Activated CD4-positive, alpha-beta memory T cell treated with anti-CD3 and anti-CD28 coated beads for 36 hours (primary cell): ENCODE measurements around the gene ABCA1. TPM values are rescaled to one million over a fixed set of nuclear protein-coding genes. Genes with fewer than 3 reads are reported as not detected.
"Not testable (repeated sequence)": the region's sequence is repeated elsewhere in the genome, so short reads cannot be mapped to it uniquely, and the experiment has no call there.

ENCODE experiments used
- CTCF ChIA-PET: fragments of 350-600 bp; sonication (Branson Sonifier 250); formaldehyde crosslinking; loops from one replicate; lab custom pipeline; 2021; ENCODE audit warnings: antibody characterized with exemption, inconsistent platforms; lab: Charles Lee
- POLR2A ChIA-PET: fragments of 350-600 bp; sonication (Branson Sonifier 250); formaldehyde crosslinking; loops from one replicate; lab custom pipeline; 2021; ENCODE audit warnings: antibody characterized with exemption; lab: Charles Lee
- DNase-seq: peaks from one replicate; pipeline ENCODE4 v3.0.0-alpha.2; 2020
- H3K27ac Mint-ChIP-seq: one replicate; pipeline ENCODE4 v1.8.0; 2021; ENCODE audit warnings: mixed read lengths
- H3K27me3 Mint-ChIP-seq: one replicate; pipeline ENCODE4 v1.8.0; 2021; ENCODE audit warnings: mixed read lengths
- H3K36me3 Mint-ChIP-seq: one replicate; pipeline ENCODE4 v1.8.0; 2021; ENCODE audit warnings: mixed read lengths
- H3K4me1 Mint-ChIP-seq: one replicate; pipeline ENCODE4 v1.8.0; 2021; ENCODE audit warnings: low read depth, mixed read lengths
- H3K4me3 Mint-ChIP-seq: one replicate; pipeline ENCODE4 v1.8.0; 2021; ENCODE audit warnings: mild to moderate bottlenecking, mixed read lengths
- H3K9me3 Mint-ChIP-seq: one replicate; pipeline ENCODE4 v1.8.0; 2021; ENCODE audit warnings: mixed read lengths
- intact Hi-C: fragments of 100-400 bp; cut with micrococcal nuclease; formaldehyde crosslinking; loops from one replicate; pipeline ENCODE4 v1.15.1; 2023
- total RNA-seq, 2 experiments: library from RNA; stranded (reverse); gene quantifications; one replicate each; pipeline ENCODE4 v1.2.3, GENCODE V29; 2021

ABCA1 gene
- total RNA-seq, 2 experiments from 2014 or later = 6.1 TPM

- Mint-ChIP-seq H3K9me3 (no peaks in the 10 kb centered on the region), H3K27me3 (peaks cover 15% of the 10 kb centered on the region), H3K4me1 (peaks cover 10% of the 10 kb centered on the region), H3K27ac (peak overlapping the region; percentile 84), H3K4me3 (peak overlapping the region; percentile 89), H3K36me3 (no peaks in the 10 kb centered on the region)
- ChIA-PET POLR2A (interaction anchor here (0.6 to 2.2 kb wide), 6 partner anchors 13 to 41 kb away, joined by 3 to 7 read pairs (median 6); partner anchors contain the start of gene ABCA1), CTCF (interaction anchor here (0.9 to 1.7 kb wide), 4 partner anchors 40 to 447 kb away, joined by 3 to 7 read pairs (median 4); partner anchors contain the start of gene ABCA1)
- DNase-seq = peak; percentile 92
- intact Hi-C loops = loop anchor here (1.0 to 10.0 kb wide), 5 partner anchors 12 to 726 kb away; partner anchors contain the start of genes ABCA1, SLC44A1 and TMEM38B
These were observed 40.3 kb upstream of the ABCA1 start for GRCh38 chr9:104968025-104968982.

- DNase-seq = no peak
- POLR2A ChIA-PET = no interaction called here
- Mint-ChIP-seq H3K27me3 (no peaks in the 10 kb centered on the region), H3K36me3 (no peaks in the 10 kb centered on the region), H3K4me1 (peaks cover 32% of the 10 kb centered on the region), H3K4me3 (no peak overlapping the region), H3K27ac (peak overlapping the region; percentile 42), H3K9me3 (no peaks in the 10 kb centered on the region)
- intact Hi-C loops = loop anchor here (10.0 kb wide), 1 partner anchor 732 kb away; the partner anchor contains the start of gene TMEM38B
- CTCF ChIA-PET = interaction anchor here (0.6 kb wide), 1 partner anchor 579 kb away, joined by 3 read pairs; no protein-coding TSS in a partner anchor
These were observed 35.1 kb upstream of the ABCA1 start for GRCh38 chr9:104963076-104963475.

GRCh38 chr9:104961701-104962359, 33.9 kb upstream of the ABCA1 start:
- intact Hi-C loops = loop anchor here (1.0 to 10.0 kb wide), 7 partner anchors 21 to 733 kb away; partner anchors contain the start of genes ABCA1, NIPSNAP3A and TMEM38B
- no peaks in the 10 kb centered on the region for H3K9me3 Mint-ChIP-seq
- H3K36me3 Mint-ChIP-seq = no peaks in the 10 kb centered on the region
- POLR2A ChIA-PET = interaction anchor here (1.5 to 1.8 kb wide), 2 partner anchors 24 to 29 kb away, joined by 5 to 8 read pairs; no protein-coding TSS in a partner anchor
- peak overlapping the region; percentile 85 for H3K27ac Mint-ChIP-seq
- no peak overlapping the region for H3K4me3 Mint-ChIP-seq
- no peaks in the 10 kb centered on the region for H3K27me3 Mint-ChIP-seq
- H3K4me1 Mint-ChIP-seq = peaks cover 31% of the 10 kb centered on the region
- CTCF ChIA-PET = interaction anchor here (0.7 to 1.0 kb wide), 2 partner anchors 19 to 99 kb away, joined by 3 read pairs; no protein-coding TSS in a partner anchor
- no peak for DNase-seq

- POLR2A ChIA-PET = interaction anchor here (1.5 to 1.8 kb wide), 2 partner anchors 24 to 30 kb away, joined by 5 to 8 read pairs; no protein-coding TSS in a partner anchor
- Mint-ChIP-seq H3K4me1 (peaks cover 31% of the 10 kb centered on the region), H3K36me3 (no peaks in the 10 kb centered on the region), H3K27me3 (no peaks in the 10 kb centered on the region), H3K9me3 (no peaks in the 10 kb centered on the region), H3K27ac (peak overlapping the region; percentile 85), H3K4me3 (no peak overlapping the region)
- intact Hi-C loops = loop anchor here (1.0 to 10.0 kb wide), 7 partner anchors 20 to 734 kb away; partner anchors contain the start of genes ABCA1, NIPSNAP3A and TMEM38B
- peak; percentile 83 for DNase-seq
- CTCF ChIA-PET = interaction anchor here (0.7 kb wide), 1 partner anchor 20 kb away, joined by 3 read pairs; no protein-coding TSS in a partner anchor
These were observed 33.3 kb upstream of the ABCA1 start for GRCh38 chr9:104961238-104961637.

- peak overlapping the region; percentile 72 for H3K27ac Mint-ChIP-seq
- POLR2A ChIA-PET = interaction anchor here (1.5 to 1.8 kb wide), 2 partner anchors 25 to 31 kb away, joined by 5 to 8 read pairs; no protein-coding TSS in a partner anchor
- H3K36me3 Mint-ChIP-seq = no peaks in the 10 kb centered on the region
- H3K9me3 Mint-ChIP-seq = no peaks in the 10 kb centered on the region
- H3K27me3 Mint-ChIP-seq = no peaks in the 10 kb centered on the region
- peaks cover 31% of the 10 kb centered on the region for H3K4me1 Mint-ChIP-seq
- CTCF ChIA-PET = no interaction called here
- H3K4me3 Mint-ChIP-seq = no peak overlapping the region
- intact Hi-C loops = loop anchor here (1.0 to 10.0 kb wide), 7 partner anchors 19 to 734 kb away; partner anchors contain the start of genes ABCA1, NIPSNAP3A and TMEM38B
- DNase-seq = no peak
These were observed 32.7 kb upstream of the ABCA1 start for GRCh38 chr9:104960662-104961061.

GRCh38 chr9:104958751-104959150, 30.8 kb upstream of the ABCA1 start:
- no peaks in the 10 kb centered on the region for H3K9me3 Mint-ChIP-seq
- intact Hi-C loops = no loop called here
- ChIA-PET CTCF (no interaction called here), POLR2A (no interaction called here)
- no peak overlapping the region for H3K4me3 Mint-ChIP-seq
- DNase-seq = no peak
- peaks cover 31% of the 10 kb centered on the region for H3K4me1 Mint-ChIP-seq
- H3K27ac Mint-ChIP-seq = no peak overlapping the region
- H3K36me3 Mint-ChIP-seq = no peaks in the 10 kb centered on the region
- H3K27me3 Mint-ChIP-seq = no peaks in the 10 kb centered on the region

- intact Hi-C loops, CTCF ChIA-PET, POLR2A ChIA-PET, DNase-seq, H3K27me3 Mint-ChIP-seq, H3K9me3 Mint-ChIP-seq, H3K27ac Mint-ChIP-seq, H3K4me3 Mint-ChIP-seq, H3K36me3 Mint-ChIP-seq: not testable (repeated sequence)
- H3K4me1 Mint-ChIP-seq = peaks cover 31% of the 10 kb centered on the region
These were observed 30.1 kb upstream of the ABCA1 start for GRCh38 chr9:104958006-104958405.

GRCh38 chr9:104951487-104951886, 23.5 kb upstream of the ABCA1 start:
- Mint-ChIP-seq H3K36me3 (no peaks in the 10 kb centered on the region), H3K4me3 (no peak overlapping the region), H3K27me3 (peaks cover 4% of the 10 kb centered on the region), H3K9me3 (no peaks in the 10 kb centered on the region), H3K27ac (no peak overlapping the region), H3K4me1 (peaks cover 6% of the 10 kb centered on the region)
- intact Hi-C loops = no loop called here
- DNase-seq = no peak
- POLR2A ChIA-PET = no interaction called here
- CTCF ChIA-PET = no interaction called here

- Mint-ChIP-seq H3K9me3 (no peaks in the 10 kb centered on the region), H3K36me3 (no peaks in the 10 kb centered on the region), H3K27me3 (peaks cover 4% of the 10 kb centered on the region), H3K4me1 (peaks cover 6% of the 10 kb centered on the region), H3K4me3 (no peak overlapping the region), H3K27ac (no peak overlapping the region)
- ChIA-PET POLR2A (no interaction called here), CTCF (no interaction called here)
- intact Hi-C loops = no loop called here
- no peak for DNase-seq
These were observed 22.9 kb upstream of the ABCA1 start for GRCh38 chr9:104950838-104951237.

GRCh38 chr9:104948277-104948676, 20.3 kb upstream of the ABCA1 start:
- Mint-ChIP-seq H3K36me3 (no peaks in the 10 kb centered on the region), H3K4me1 (peaks cover 8% of the 10 kb centered on the region), H3K4me3 (no peak overlapping the region), H3K27me3 (peaks cover 4% of the 10 kb centered on the region), H3K27ac (no peak overlapping the region), H3K9me3 (no peaks in the 10 kb centered on the region)
- CTCF ChIA-PET = no interaction called here
- no peak for DNase-seq
- intact Hi-C loops = no loop called here
- POLR2A ChIA-PET = no interaction called here

- H3K27me3 Mint-ChIP-seq = peaks cover 3% of the 10 kb centered on the region
- no peak overlapping the region for H3K27ac Mint-ChIP-seq
- no peak overlapping the region for H3K4me3 Mint-ChIP-seq
- no peaks in the 10 kb centered on the region for H3K36me3 Mint-ChIP-seq
- H3K9me3 Mint-ChIP-seq = no peaks in the 10 kb centered on the region
- POLR2A ChIA-PET = no interaction called here
- peaks cover 20% of the 10 kb centered on the region for H3K4me1 Mint-ChIP-seq
- intact Hi-C loops = no loop called here
- CTCF ChIA-PET = no interaction called here
- no peak for DNase-seq
These were observed 16.9 kb upstream of the ABCA1 start for GRCh38 chr9:104944871-104945270.
